GM19240 (cell line): ENCODE measurements around the gene DHRS2.

Source experiments
- DNase-seq: peaks from one replicate; pipeline ENCODE4 v3.0.0; 2011; ENCODE audit warnings: low spot score; ENCODE audit not compliant: insufficient read length

DHRS2 gene

GRCh38 chr14:23612354-23612732 is 23.8 kb upstream of the DHRS2 start:
- DNase-seq: no peak

GRCh38 chr14:23612802-23613201 is 23.4 kb upstream of the DHRS2 start:
- DNase-seq: no peak

GRCh38 chr14:23613242-23614070 is 22.7 kb upstream of the DHRS2 start:
- DNase-seq: no peak

GRCh38 chr14:23614395-23614828 is 21.8 kb upstream of the DHRS2 start:
- no peak for DNase-seq

GRCh38 chr14:23615856-23616255 is 20.3 kb upstream of the DHRS2 start:
- no peak for DNase-seq

GRCh38 chr14:23617539-23617938 is 18.6 kb upstream of the DHRS2 start:
- DNase-seq: no peak

GRCh38 chr14:23618415-23618988 is 17.7 kb upstream of the DHRS2 start:
- DNase-seq: no peak

GRCh38 chr14:23620177-23620702 is 15.9 kb upstream of the DHRS2 start:
- no peak for DNase-seq

- no peak for DNase-seq
These were observed 14.8 kb upstream of the DHRS2 start for GRCh38 chr14:23621204-23621931.

- no peak for DNase-seq
These were observed 14.0 kb upstream of the DHRS2 start for GRCh38 chr14:23621932-23622730.

GRCh38 chr14:23622990-23623389 is 13.2 kb upstream of the DHRS2 start:
- no peak for DNase-seq

- no peak for DNase-seq
These were observed 12.2 kb upstream of the DHRS2 start for GRCh38 chr14:23623962-23624361.

GRCh38 chr14:23624830-23625404 is 11.2 kb upstream of the DHRS2 start:
- no peak for DNase-seq

- DNase-seq: no peak
These were observed 9.2 kb upstream of the DHRS2 start for GRCh38 chr14:23626946-23627345.

- DNase-seq: no peak
These were observed 8.2 kb upstream of the DHRS2 start for GRCh38 chr14:23627961-23628360.

- DNase-seq: no peak
These were observed 7.0 kb upstream of the DHRS2 start for GRCh38 chr14:23629204-23629603.

GRCh38 chr14:23629832-23630396 is 6.2 kb upstream of the DHRS2 start:
- DNase-seq: no peak

- no peak for DNase-seq
These were observed 5.5 kb upstream of the DHRS2 start for GRCh38 chr14:23630687-23631086.

GRCh38 chr14:23631234-23631633 is 4.9 kb upstream of the DHRS2 start:
- no peak for DNase-seq

- peak; percentile 79 for DNase-seq
These were observed 4.3 kb upstream of the DHRS2 start for GRCh38 chr14:23631702-23632460.
